Vagina (tissue), 2 donors: ENCODE results near the gene SH3YL1.

Experiments
- POLR2AphosphoS5 ChIP-seq, 2 donors: sonication (generic); formaldehyde crosslinking; IDR thresholded peaks; one replicate each; pipeline ENCODE4 v1.9.0; 2017; ENCODE audit warnings: antibody characterized with exemption in 2 of 2, mild to moderate bottlenecking in 2 of 2, low read depth in 1 of 2; ENCODE audit not compliant: insufficient read depth in 1 of 2
- TF ChIP-seq, protein P1 (sequence below), 3 experiments: fragments of 450-650 bp in 2 of 3; fragments of 200-600 bp in 1 of 3; sonication (generic) in 1 of 3; IDR thresholded peaks; one replicate each; pipeline ENCODE4 v1.5.1; 2017 to 2019; ENCODE audit warnings: antibody characterized with exemption in 3 of 3, mild to moderate bottlenecking in 2 of 3, moderate library complexity in 2 of 3

DNA sequence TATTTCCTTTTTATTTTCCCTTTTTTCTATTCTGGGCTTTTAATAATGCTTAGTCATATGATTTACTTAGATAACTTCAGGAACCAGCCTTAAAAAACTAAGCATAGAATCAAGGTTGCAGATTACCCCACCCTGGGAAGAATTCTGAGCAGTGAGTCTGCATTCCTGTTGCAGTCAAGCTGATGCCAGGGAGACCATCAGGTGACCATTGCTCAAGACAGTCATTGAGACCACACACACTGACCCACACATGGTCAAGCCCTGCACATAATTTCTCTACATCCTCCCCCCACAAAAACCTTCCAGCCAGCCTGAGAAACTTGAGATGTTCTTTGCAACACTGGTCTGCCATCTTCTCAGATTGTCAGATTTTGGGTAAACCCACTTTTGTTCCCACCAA, 83.9 kb downstream of the SH3YL1 start:
- TF ChIP-seq, protein P1, sequence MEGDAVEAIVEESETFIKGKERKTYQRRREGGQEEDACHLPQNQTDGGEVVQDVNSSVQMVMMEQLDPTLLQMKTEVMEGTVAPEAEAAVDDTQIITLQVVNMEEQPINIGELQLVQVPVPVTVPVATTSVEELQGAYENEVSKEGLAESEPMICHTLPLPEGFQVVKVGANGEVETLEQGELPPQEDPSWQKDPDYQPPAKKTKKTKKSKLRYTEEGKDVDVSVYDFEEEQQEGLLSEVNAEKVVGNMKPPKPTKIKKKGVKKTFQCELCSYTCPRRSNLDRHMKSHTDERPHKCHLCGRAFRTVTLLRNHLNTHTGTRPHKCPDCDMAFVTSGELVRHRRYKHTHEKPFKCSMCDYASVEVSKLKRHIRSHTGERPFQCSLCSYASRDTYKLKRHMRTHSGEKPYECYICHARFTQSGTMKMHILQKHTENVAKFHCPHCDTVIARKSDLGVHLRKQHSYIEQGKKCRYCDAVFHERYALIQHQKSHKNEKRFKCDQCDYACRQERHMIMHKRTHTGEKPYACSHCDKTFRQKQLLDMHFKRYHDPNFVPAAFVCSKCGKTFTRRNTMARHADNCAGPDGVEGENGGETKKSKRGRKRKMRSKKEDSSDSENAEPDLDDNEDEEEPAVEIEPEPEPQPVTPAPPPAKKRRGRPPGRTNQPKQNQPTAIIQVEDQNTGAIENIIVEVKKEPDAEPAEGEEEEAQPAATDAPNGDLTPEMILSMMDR (IDR thresholded peaks at IDR 0.05): no peak
- TF ChIP-seq POLR2AphosphoS5 (IDR thresholded peaks at IDR 0.05; ENCODE audit: insufficient read depth in 1 of 2, low read depth in 1 of 2): no peak
